ENCODE results near the gene CGB5.
A peak's percentile ranks its signal among the peaks of the same experiment; 100 is the strongest.

Gene CGB5

DNA sequence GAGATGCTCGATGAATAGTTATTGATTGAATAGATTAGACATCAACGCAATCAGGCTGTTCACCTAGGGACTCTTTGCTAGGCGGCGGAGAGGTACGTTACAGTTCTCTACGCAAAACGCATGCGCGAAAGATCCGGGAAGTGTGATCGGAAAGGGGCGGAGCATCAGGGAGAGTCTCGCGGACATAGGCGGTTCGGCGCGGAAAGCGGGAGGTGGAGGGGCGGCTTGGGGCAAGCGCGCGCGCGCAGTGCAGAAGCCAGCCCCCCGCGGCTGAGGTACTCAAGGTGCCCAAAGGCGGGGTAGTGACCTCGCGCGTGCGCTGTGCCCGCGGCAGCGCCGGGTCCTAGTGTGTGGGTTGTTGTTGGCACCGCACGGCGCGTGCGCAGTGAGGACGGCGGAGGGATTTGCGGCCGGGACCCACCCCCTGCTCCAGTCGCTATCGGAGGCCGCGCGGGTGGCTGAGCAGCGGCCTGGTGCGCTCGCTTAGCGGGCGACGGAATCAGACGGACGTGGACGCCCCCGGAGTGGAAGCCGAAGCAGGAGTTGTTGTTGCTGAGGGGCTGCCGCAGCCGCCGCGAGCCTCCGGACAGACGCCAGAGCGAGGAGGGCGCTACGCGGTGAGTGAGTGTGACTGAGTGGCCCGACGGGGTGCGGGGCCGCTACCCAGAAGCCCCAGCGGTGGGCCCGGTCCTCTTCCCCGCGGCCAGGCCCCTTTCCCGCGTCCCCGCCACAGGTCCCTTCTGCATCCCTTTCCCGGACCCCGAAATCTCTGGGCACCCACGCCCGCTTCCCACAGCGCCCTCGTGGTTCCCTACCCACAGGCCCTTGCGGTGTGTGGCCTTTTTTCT, 41.6 kb downstream of the CGB5 start, which contains the start of gene SNRNP70 (continued):
- TF ChIP-seq, protein P1, sequence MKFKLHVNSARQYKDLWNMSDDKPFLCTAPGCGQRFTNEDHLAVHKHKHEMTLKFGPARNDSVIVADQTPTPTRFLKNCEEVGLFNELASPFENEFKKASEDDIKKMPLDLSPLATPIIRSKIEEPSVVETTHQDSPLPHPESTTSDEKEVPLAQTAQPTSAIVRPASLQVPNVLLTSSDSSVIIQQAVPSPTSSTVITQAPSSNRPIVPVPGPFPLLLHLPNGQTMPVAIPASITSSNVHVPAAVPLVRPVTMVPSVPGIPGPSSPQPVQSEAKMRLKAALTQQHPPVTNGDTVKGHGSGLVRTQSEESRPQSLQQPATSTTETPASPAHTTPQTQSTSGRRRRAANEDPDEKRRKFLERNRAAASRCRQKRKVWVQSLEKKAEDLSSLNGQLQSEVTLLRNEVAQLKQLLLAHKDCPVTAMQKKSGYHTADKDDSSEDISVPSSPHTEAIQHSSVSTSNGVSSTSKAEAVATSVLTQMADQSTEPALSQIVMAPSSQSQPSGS (tag by site-specific recombination; IDR thresholded peaks at IDR 0.05; ENCODE audit: low read depth) = no peak
- TF ChIP-seq ZFP37 (tag by site-specific recombination; IDR thresholded peaks at IDR 0.05) (peak; percentile 98; the same call in 1 of the 2 replicates), ZNF175 (tag by site-specific recombination; IDR thresholded peaks at IDR 0.05) (no peak), ZBTB20 (tag by site-specific recombination; IDR thresholded peaks at IDR 0.05) (peak; percentile 87; the same call in 1 of the 2 replicates), ZEB2 (tag by site-specific recombination; IDR thresholded peaks at IDR 0.05) (peak; percentile 42; the same call in 1 of the 2 replicates), MEIS1 (CRISPR knock-in tag; IDR thresholded peaks at IDR 0.05; ENCODE audit: borderline replicate concordance) (no peak), ZNF837 (tag by site-specific recombination; IDR thresholded peaks at IDR 0.05) (0 out of 2 replicates have a peak, but pooled peaks have one; percentile 75), ZNF335 (tag by site-specific recombination; conservative IDR thresholded peaks at IDR 0.05) (peak; percentile 96), ZNF146 (tag by site-specific recombination; IDR thresholded peaks at IDR 0.05) (peak; percentile 62; the same call in 1 of the 2 replicates), ZNF707 (tag by site-specific recombination; IDR thresholded peaks at IDR 0.05) (no peak), ZNF350 (tag by site-specific recombination; IDR thresholded peaks at IDR 0.05) (no peak), ZNF391 (tag by site-specific recombination; IDR thresholded peaks at IDR 0.05; ENCODE audit: borderline replicate concordance, low read depth) (peak; percentile 83; the same call in 1 of the 2 replicates), ZNF76 (tag by site-specific recombination; IDR thresholded peaks at IDR 0.05; ENCODE audit: borderline replicate concordance, low read depth) (peak; percentile 97; the same call in 1 of the 2 replicates), ZNF214 (tag by site-specific recombination; IDR thresholded peaks at IDR 0.05; ENCODE audit: borderline replicate concordance) (no peak)
- TF ChIP-seq, protein P2, sequence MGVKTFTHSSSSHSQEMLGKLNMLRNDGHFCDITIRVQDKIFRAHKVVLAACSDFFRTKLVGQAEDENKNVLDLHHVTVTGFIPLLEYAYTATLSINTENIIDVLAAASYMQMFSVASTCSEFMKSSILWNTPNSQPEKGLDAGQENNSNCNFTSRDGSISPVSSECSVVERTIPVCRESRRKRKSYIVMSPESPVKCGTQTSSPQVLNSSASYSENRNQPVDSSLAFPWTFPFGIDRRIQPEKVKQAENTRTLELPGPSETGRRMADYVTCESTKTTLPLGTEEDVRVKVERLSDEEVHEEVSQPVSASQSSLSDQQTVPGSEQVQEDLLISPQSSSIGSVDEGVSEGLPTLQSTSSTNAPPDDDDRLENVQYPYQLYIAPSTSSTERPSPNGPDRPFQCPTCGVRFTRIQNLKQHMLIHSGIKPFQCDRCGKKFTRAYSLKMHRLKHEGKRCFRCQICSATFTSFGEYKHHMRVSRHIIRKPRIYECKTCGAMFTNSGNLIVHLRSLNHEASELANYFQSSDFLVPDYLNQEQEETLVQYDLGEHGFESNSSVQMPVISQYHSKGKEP (tag by site-specific recombination; IDR thresholded peaks at IDR 0.05) = no peak
- TF ChIP-seq, protein P3, sequence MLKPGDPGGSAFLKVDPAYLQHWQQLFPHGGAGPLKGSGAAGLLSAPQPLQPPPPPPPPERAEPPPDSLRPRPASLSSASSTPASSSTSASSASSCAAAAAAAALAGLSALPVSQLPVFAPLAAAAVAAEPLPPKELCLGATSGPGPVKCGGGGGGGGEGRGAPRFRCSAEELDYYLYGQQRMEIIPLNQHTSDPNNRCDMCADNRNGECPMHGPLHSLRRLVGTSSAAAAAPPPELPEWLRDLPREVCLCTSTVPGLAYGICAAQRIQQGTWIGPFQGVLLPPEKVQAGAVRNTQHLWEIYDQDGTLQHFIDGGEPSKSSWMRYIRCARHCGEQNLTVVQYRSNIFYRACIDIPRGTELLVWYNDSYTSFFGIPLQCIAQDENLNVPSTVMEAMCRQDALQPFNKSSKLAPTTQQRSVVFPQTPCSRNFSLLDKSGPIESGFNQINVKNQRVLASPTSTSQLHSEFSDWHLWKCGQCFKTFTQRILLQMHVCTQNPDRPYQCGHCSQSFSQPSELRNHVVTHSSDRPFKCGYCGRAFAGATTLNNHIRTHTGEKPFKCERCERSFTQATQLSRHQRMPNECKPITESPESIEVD (tag by site-specific recombination; IDR thresholded peaks at IDR 0.05) = no peak
- TF ChIP-seq, protein P4, sequence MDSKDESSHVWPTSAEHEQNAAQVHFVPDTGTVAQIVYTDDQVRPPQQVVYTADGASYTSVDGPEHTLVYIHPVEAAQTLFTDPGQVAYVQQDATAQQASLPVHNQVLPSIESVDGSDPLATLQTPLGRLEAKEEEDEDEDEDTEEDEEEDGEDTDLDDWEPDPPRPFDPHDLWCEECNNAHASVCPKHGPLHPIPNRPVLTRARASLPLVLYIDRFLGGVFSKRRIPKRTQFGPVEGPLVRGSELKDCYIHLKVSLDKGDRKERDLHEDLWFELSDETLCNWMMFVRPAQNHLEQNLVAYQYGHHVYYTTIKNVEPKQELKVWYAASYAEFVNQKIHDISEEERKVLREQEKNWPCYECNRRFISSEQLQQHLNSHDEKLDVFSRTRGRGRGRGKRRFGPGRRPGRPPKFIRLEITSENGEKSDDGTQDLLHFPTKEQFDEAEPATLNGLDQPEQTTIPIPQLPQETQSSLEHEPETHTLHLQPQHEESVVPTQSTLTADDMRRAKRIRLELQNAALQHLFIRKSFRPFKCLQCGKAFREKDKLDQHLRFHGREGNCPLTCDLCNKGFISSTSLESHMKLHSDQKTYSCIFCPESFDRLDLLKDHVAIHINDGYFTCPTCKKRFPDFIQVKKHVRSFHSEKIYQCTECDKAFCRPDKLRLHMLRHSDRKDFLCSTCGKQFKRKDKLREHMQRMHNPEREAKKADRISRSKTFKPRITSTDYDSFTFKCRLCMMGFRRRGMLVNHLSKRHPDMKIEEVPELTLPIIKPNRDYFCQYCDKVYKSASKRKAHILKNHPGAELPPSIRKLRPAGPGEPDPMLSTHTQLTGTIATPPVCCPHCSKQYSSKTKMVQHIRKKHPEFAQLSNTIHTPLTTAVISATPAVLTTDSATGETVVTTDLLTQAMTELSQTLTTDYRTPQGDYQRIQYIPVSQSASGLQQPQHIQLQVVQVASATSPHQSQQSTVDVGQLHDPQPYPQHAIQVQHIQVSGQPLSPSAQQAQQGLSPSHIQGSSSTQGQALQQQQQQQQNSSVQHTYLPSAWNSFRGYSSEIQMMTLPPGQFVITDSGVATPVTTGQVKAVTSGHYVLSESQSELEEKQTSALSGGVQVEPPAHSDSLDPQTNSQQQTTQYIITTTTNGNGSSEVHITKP (tag by site-specific recombination; IDR thresholded peaks at IDR 0.05) = peak; percentile 69
- TF ChIP-seq, protein P5, sequence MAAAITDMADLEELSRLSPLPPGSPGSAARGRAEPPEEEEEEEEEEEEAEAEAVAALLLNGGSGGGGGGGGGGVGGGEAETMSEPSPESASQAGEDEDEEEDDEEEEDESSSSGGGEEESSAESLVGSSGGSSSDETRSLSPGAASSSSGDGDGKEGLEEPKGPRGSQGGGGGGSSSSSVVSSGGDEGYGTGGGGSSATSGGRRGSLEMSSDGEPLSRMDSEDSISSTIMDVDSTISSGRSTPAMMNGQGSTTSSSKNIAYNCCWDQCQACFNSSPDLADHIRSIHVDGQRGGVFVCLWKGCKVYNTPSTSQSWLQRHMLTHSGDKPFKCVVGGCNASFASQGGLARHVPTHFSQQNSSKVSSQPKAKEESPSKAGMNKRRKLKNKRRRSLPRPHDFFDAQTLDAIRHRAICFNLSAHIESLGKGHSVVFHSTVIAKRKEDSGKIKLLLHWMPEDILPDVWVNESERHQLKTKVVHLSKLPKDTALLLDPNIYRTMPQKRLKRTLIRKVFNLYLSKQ (tag by site-specific recombination; IDR thresholded peaks at IDR 0.05; ENCODE audit: borderline replicate concordance) = 0 out of 2 replicates have a peak, but pooled peaks have one; percentile 25
- TF ChIP-seq, protein P6, sequence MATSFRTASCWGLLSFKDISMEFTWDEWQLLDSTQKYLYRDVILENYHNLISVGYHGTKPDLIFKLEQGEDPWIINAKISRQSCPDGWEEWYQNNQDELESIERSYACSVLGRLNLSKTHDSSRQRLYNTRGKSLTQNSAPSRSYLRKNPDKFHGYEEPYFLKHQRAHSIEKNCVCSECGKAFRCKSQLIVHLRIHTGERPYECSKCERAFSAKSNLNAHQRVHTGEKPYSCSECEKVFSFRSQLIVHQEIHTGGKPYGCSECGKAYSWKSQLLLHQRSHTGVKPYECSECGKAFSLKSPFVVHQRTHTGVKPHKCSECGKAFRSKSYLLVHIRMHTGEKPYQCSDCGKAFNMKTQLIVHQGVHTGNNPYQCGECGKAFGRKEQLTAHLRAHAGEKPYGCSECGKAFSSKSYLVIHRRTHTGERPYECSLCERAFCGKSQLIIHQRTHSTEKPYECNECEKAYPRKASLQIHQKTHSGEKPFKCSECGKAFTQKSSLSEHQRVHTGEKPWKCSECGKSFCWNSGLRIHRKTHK (tag by site-specific recombination; IDR thresholded peaks at IDR 0.05) = no peak
- TF ChIP-seq, protein P7, sequence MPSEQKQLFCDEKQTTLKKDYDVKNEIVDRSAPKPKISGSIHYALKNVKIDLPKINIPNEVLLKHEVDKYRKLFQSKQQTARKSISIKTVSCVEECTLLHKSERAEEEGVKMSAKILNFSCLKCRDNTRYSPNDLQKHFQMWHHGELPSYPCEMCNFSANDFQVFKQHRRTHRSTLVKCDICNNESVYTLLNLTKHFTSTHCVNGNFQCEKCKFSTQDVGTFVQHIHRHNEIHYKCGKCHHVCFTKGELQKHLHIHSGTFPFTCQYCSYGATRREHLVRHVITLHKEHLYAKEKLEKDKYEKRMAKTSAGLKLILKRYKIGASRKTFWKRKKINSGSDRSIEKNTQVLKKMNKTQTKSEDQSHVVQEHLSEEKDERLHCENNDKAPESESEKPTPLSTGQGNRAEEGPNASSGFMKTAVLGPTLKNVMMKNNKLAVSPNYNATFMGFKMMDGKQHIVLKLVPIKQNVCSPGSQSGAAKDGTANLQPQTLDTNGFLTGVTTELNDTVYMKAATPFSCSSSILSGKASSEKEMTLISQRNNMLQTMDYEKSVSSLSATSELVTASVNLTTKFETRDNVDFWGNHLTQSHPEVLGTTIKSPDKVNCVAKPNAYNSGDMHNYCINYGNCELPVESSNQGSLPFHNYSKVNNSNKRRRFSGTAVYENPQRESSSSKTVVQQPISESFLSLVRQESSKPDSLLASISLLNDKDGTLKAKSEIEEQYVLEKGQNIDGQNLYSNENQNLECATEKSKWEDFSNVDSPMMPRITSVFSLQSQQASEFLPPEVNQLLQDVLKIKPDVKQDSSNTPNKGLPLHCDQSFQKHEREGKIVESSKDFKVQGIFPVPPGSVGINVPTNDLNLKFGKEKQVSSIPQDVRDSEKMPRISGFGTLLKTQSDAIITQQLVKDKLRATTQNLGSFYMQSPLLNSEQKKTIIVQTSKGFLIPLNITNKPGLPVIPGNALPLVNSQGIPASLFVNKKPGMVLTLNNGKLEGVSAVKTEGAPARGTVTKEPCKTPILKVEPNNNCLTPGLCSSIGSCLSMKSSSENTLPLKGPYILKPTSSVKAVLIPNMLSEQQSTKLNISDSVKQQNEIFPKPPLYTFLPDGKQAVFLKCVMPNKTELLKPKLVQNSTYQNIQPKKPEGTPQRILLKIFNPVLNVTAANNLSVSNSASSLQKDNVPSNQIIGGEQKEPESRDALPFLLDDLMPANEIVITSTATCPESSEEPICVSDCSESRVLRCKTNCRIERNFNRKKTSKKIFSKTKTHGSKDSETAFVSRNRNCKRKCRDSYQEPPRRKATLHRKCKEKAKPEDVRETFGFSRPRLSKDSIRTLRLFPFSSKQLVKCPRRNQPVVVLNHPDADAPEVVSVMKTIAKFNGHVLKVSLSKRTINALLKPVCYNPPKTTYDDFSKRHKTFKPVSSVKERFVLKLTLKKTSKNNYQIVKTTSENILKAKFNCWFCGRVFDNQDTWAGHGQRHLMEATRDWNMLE (tag by site-specific recombination; conservative IDR thresholded peaks at IDR 0.05; ENCODE audit: low read depth) = 0 out of 2 replicates have a peak, but pooled peaks have one; percentile 10
